HG02852 (cell line): ENCODE measurements around the gene TNNC2.
"Not testable (repeated sequence)": the region's sequence is repeated elsewhere in the genome, so short reads cannot be mapped to it uniquely, and the experiment has no call there.

Experiments used
- ATAC-seq: cut with Tn5 transposase; IDR thresholded peaks from one replicate; pipeline ENCODE4 v1.9.1; 2021; ENCODE audit warnings: mild to moderate bottlenecking, moderate library complexity; ENCODE audit not compliant: unreplicated experiment

TNNC2 gene

DNA sequence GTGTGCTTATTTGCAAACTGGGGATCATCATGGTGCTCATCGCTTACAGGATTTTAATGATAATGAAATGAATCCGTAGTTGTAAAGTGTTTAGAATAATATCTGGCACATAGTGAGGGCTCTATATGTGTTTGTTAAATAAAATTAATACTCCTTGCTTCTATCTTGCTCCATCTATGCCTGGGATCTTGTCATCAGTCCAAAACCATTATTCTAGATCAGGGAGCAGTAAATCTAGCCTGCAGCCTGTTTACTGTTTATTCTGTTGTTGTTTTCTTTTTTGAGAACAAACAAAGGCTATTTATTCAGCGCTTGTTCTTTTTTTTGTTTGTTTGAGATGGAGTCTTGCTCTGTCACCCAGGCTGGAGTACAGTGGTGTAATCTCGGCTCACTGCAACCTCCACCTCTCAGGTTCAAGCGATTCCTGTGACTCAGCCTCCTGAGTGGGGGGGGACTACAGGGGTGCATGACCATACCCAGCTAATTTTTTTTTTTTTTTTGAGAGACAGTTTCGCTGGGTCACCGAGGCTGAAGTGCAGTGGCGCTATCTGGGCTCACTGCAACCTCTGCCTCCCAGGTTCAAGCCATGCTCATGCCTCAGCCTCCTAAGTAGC lies 22.0 kb upstream of the TNNC2 start:
- no peak for ATAC-seq

- no peak for ATAC-seq
Measured at GRCh38 chr20:45848421-45848820, 21.3 kb upstream of the TNNC2 start.

DNA sequence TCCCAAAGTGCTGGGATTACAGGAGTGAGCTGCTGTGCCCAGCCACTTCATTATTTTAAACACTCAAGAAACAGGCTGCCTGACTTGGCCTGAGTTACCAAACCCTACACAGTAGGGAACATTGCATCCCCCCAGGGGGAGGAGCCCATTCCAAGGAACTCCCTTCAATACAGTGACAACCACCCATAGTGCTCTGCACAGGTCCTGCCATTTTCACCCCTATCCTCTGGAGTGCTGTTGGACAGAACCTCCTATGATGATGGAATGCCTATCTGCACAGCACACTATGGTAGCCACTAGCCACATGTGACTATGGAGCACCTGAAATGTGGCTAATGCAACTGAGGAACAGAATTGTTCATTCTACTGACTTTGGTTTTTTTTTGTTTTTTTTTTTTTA lies 18.3 kb upstream of the TNNC2 start:
- ATAC-seq, result no peak

- ATAC-seq, result no peak
Measured at GRCh38 chr20:45843506-45843905, 16.4 kb upstream of the TNNC2 start.

DNA sequence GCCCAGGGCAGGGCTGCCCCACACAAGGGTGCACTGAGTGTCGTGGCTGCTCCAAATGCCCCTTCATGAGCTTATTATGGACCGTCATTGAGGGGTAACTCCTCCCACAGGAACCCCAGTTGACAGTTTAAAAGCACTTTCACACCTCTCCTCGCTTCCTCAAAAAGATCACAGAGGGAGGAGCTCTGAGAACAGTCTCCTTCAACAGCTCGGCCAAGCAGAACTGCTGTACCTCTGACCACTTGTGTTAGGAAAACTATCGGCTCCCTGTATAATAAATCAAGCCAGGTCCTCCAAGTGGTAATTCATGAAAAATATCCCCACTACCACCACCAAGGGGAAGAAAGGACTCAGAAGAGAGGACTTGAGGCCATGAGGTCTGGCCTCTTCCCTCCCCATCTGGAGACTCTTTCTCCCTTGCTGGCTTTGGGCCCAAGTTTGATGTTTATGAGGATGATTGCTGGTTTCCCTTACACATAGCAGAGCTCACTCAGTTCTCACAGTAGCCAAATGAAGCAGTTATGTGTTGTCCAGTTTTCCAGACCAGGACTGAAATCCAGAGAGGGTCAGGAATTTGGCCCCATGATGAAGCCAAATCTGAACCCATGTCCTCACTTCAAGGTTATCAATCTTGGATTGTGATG lies 15.2 kb upstream of the TNNC2 start:
- peak; percentile 67 for ATAC-seq

DNA sequence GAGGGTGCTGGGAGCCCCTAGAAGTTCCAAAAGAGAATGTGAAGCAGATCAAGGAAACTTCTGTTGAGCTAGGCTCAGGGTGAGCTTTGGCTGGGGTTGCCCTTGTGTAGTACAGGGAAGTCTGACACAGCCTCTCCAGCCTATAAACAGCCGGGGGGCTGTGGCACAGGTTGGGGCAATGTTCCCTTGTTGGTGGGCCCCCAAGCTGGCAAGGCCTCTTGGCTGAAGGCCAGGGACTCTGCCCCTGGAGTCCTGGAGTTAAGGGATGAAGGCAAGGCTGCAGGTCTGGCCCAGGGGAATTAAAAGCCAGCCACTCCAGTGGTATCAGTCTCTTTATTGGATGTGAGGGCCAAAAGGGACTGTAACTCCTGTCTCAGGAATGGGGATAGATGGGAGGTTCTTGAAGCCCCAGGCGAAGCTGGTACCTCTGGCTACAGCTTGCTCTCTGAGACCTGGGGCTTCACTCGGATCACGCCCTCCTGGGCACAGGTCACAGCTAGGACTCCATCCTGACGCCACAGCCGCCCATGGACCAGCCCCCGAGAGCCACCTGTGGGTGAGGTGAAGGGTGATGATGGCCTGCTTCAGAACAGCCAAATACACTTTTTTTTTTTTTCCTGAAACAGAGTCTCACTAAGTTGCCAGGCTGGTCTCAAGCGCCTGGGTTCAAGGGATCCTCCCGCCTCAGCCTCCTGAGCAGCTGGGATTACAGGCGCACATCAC lies 14.5 kb upstream of the TNNC2 start:
- ATAC-seq, result no peak

DNA sequence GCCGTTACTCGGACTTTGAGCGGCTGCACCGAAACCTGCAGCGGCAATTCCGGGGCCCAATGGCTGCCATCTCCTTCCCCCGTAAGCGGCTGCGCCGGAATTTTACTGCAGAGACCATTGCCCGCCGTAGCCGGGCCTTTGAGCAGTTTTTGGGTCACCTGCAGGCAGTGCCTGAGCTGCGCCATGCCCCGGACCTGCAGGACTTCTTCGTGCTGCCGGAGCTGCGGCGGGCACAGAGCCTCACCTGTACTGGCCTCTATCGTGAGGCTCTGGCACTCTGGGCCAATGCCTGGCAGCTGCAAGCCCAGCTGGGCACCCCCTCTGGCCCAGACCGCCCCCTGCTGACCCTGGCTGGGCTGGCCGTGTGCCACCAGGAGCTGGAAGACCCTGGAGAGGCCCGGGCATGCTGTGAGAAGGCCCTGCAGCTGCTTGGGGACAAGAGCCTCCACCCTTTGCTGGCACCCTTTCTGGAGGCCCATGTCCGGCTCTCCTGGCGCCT lies 13.6 kb upstream of the TNNC2 start:
- no peak for ATAC-seq

GRCh38 chr20:45836841-45837240 lies 9.7 kb upstream of the TNNC2 start:
- ATAC-seq, result no peak

GRCh38 chr20:45835825-45836224 lies 8.7 kb upstream of the TNNC2 start:
- no peak for ATAC-seq

DNA sequence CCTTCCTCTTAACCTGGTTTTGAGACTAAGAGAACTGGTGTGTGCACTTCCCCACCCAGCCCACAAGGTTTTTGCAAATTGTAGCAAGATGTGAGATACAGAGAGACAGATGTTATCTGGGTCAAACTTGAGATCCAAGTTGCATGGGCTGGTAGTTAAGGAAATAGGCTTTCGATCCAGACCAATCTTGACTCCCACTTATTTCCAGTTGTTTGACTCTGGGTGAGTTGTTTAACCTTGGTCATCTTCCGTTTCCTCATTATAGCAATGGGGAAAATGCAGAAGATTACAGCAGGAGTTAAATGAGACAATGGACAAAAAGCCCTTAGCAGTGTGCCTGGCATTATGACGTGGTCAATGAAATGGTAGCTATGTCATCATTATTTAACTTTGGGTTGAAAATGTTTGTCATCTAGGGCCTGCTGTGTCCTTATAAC lies 8.2 kb upstream of the TNNC2 start:
- ATAC-seq, result no peak

- ATAC-seq, result no peak
Measured at GRCh38 chr20:45834797-45835161, 7.7 kb upstream of the TNNC2 start.

DNA sequence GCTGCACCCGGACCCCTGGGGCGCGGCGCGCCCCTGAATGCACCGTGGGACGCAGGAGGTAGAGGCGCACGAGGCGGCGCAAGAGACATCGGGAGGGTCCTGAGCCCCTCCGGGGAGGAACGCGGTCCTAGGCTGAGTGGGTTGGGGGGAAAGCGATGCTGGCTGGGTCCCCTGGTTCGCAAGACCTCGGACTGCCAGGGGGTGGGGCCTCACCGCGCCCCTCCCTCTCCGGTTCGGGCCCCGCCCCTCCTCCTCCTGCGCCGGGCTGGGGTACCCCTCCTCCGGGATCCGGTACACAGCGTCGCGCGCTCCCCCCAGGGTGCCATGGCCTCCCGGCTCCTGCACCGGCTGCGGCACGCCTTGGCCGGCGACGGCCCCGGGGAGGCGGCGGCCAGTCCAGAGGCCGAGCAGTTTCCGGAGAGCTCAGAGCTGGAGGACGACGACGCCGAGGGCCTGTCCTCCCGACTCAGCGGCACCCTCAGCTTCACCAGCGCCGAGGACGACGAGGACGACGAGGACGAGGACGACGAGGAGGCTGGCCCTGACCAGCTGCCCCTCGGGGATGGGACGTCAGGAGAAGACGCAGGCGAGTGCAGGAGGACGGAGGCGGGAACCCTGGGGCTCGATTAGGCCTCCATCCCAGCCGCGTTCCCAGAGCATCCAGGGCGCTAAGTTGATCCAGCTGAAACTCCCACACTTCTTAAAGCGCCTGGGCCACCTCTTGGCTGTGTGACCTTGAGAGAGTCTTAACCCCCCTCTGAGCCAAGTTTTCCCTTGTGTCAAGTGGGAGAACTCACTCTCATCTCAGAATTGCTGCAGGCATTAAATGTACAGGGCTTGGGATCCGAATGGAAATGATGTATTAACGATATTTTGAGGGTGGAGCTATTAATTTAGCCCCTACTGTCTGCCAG lies 7.0 kb upstream of the TNNC2 start:
- ATAC-seq, result peak; percentile 34

DNA sequence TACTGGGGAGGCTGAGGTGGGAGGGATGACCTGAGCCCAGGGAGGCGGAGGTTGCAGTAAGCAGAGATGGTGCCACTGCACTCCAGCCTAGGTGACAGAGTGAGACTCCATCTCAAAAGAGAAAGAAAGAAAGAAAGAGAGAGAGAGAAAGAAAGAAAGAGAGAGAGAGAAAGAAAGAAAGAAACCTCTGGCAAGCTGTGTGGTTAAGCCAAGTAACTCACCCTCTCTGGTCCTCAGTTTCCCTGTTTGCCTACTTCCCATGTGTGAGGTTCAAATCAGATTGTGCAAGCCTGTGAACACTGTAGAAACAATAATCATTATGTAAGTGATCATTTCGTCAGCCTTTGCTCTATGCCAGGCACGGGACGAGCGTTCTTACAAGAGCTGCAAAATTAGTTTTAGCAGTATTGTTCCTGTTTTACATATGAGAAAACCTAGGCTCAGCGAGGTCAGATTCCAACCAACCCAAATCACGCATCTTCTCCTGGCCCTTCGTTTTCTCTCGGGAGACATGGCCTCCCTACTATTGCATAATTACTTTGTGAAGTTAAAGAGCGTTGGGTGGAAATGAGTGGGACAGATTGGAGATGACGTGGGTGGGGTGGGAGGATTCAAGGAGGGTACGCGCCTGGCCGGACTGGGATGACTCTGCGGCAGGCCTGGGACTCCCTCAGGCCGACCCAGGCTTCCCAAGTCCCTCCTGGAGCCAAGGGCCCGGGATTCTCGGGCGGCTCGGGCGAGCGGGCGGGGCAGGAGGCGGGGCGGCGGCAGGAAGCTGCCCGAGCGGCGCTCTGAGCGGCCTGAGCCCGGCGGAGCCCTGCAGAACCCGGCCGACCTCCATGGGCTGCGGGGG lies 6.1 kb upstream of the TNNC2 start, which contains the start of gene SNX21:
TSS of gene SNX21 (plus strand) at position 770 of the 853 bp plus-strand sequence. CDS start 121 bp downstream, outside the sequence.
- ATAC-seq, result peak; percentile 57

GRCh38 chr20:45832619-45833018 lies 5.5 kb upstream of the TNNC2 start:
- ATAC-seq, result no peak

DNA sequence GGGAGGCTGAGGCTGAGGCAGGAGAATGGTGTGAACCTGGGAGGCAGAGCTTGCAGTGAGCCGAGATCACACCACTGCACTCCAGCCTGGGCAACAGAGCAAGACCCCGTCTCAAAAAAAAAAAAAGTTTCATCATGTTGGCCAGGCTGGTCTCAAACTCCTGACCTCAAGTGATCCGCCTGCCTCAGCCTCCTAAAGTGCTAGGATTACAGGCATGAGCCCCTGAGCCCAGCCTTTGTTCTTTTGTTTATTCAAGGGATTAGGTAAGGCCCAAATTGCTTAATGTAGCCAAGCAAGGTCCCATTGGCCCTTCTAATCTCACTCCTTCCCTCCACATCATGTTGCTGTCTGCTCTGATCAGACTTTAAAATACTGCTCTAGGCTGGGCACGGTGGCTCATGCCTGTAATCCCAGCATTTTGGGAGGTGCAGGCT lies 2.6 kb upstream of the TNNC2 start:
- not testable (repeated sequence) for ATAC-seq

- no peak for ATAC-seq
Measured at GRCh38 chr20:45828589-45828988, 1.5 kb upstream of the TNNC2 start.

- no peak for ATAC-seq
Measured at GRCh38 chr20:45827712-45828111, 600 bp upstream of the TNNC2 start.

DNA sequence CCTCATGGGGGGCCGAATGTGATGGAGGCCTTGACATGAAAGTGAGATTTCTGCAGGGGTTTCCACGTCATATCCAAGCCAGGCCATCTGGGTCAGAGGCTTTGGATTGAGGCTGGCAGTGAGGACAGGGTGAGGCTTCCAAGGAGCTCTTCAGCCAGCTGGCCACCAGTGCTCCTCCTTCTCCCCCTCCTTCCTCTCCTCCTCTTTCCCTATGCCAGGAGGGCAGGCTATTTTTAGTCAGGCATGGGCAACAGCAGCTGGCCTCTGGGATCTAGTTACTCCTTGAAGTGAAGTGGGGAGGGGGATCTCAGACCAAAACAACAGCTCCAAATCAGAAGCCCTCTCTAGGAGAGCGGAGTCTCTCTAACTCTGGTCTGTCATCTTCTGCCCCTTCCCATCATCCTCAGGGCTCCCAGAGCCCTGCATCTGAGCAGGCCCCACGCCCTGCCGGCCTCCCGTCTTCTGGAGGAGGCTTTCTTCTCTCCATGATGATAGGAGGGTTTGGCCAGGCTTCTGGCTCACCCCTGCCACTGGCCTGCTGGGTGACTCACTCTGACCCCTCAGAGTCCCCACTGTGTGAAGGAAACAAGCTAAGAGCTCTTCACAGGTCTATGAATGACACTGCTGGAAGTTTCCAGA lies 612 bp downstream of the TNNC2 start:
- no peak for ATAC-seq
